ENCODE data around the gene HDAC1. TPM values are rescaled to one million over a fixed set of nuclear protein-coding genes. Genes with fewer than 3 reads are reported as not detected.

The HDAC1 gene
- total RNA-seq, 1 donor from 2014 or later, result 32.3 TPM

GRCh38 chr1:32321712-32322291 is 29.9 kb downstream of the HDAC1 start:
- DNase-seq (ENCODE audit: low spot score), result no peak

GRCh38 chr1:32327204-32327603 is 35.3 kb downstream of the HDAC1 start:
- DNase-seq (ENCODE audit: low spot score), result no peak

GRCh38 chr1:32329931-32330466 is 38.1 kb downstream of the HDAC1 start:
- no peak for DNase-seq (ENCODE audit: low spot score)

- DNase-seq (ENCODE audit: low spot score), result no peak
Observed at GRCh38 chr1:32330558-32331151, 38.8 kb downstream of the HDAC1 start.

- DNase-seq (ENCODE audit: low spot score), result no peak
Observed at GRCh38 chr1:32331549-32331948, 39.7 kb downstream of the HDAC1 start.

DNA sequence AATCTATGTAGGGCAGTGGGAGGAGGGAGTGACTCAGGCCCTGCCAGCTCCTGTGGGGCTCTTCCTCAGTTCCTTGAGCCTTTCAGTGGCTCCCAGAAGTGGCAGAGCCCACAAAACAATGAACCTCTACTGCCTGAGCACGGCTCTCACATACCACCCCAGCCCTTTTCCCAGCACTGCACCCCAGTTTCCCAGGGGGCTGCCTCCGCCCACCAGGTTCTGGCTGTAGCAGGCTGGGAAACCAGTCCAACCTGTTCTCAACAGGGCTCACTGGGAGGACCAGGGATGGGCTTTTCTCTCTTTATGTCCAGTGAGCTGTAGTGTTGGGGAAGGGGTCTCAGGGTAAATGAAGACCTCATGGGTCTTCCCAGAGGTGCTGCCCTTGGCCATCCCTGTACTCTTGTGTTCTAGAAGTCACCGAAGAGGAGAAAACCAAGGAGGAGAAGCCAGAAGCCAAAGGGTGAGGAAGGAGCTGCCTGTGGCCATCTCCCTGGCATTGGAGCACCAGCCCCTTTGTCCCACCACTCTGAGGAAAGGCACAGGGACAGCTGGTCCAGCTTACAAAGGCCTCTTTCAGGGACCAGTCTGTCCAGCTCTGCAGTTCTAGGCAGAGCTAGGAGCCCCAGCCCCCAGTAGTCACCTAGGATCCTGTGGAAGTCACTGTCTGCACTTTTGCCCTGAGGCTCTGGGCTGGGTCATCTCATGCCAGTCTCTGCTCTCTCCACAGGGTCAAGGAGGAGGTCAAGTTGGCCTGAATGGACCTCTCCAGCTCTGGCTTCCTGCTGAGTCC is 40.6 kb downstream of the HDAC1 start:
- no peak for DNase-seq (ENCODE audit: low spot score)

DNA sequence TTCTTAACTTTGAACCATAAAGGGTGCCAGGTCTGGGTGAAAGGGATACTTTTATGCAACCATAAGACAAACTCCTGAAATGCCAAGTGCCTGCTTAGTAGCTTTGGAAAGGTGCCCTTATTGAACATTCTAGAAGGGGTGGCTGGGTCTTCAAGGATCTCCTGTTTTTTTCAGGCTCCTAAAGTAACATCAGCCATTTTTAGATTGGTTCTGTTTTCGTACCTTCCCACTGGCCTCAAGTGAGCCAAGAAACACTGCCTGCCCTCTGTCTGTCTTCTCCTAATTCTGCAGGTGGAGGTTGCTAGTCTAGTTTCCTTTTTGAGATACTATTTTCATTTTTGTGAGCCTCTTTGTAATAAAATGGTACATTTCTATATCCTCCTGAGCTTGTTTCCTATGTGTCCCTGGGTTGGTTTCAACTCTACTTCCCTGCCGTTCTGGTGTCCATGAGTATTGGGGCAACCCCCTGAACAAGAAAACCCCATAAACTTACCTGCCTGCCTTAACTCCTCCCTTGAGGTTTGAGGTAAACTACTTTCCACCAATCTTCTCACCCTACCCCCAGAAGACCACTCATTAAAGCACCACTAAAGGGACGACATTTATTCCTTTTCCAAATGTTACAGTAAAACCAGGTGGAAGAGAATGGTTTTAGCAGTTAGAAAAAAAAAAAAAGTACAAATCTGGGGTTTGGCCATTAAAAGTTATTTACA is 41.5 kb downstream of the HDAC1 start:
- no peak for DNase-seq (ENCODE audit: low spot score)

GRCh38 chr1:32334274-32334861 is 42.5 kb downstream of the HDAC1 start:
- DNase-seq (ENCODE audit: low spot score), result no peak

- no peak for DNase-seq (ENCODE audit: low spot score)
Observed at GRCh38 chr1:32334864-32335534, 43.1 kb downstream of the HDAC1 start.

DNA sequence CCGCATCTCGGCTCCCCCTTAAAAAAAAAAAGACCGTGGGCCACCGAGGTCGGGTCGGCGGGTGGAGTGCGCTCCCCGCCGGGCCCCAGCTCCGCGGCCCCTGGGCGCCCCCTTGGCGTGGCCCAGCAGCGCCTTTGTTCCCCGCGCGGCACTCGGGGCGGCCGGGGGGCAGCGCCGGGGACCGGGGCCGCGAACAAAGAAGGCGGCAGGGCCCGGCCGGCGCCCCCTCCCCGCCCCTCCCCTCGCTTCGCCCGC is 43.6 kb downstream of the HDAC1 start:
- DNase-seq (ENCODE audit: low spot score), result no peak

DNA sequence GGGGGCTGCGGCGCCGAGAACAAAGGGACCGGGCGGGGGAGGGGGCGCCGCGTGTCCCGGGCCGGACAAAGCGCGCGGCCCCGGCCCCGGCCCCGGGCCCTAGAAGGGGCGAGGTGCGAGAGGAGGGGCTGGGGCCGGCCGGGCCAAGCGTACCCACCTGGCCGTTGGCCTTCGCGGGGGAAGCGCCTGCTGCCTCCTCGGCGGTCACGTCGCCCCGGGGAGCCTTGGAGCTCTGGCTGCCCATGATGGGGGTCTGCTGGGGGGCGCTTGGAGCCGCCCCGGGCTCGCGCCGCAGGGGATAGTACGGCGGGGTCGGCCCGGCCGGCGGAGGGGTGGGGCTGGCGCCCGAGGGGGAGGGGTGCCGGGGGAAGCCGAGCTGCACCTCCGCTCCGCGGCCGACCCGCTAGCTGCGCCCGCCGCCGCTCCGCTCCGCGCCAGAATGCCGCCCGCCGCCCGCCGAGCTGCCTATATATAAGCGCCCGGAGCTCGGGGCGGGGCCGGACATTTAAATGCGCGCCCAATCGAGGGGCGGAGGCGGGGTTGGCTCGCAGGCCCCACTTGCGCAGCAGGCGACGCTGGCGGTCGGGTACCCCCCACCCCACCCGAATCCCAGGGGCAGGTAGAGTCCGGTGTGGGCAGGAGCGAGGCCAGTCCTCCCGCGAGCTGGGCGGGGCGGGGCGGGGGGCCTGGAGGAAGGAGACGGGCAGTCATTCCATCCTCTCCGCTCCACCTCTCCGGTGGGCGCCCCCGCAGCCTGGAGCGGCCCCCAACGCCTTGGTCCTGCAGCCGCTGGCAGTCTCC is 44.1 kb downstream of the HDAC1 start, which contains the start of gene MARCKSL1:
Gene MARCKSL1, minus strand, starts transcription at position 444 of the 801 bp plus-strand sequence. Its CDS starts 200 bp downstream, at position 244.
- peak; percentile 94 for DNase-seq (ENCODE audit: low spot score)

DNA sequence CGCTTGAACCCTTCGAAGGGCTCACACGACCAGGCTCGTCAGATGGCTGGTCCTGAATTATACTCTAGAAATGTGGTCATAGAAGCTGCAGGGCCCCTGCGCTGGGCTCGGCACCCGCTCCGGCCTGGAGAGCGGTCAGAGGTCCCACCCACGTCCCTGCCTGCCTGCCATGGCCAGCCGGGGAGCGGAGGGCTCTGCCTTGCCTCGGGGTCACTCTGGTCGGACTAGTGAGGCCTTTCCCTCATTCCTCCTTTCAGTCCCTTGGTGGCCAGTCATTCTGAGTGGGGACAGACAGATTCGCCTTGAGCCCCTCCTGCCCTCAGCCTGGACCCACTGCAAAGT is 44.7 kb downstream of the HDAC1 start:
- DNase-seq (ENCODE audit: low spot score), result no peak

DNA sequence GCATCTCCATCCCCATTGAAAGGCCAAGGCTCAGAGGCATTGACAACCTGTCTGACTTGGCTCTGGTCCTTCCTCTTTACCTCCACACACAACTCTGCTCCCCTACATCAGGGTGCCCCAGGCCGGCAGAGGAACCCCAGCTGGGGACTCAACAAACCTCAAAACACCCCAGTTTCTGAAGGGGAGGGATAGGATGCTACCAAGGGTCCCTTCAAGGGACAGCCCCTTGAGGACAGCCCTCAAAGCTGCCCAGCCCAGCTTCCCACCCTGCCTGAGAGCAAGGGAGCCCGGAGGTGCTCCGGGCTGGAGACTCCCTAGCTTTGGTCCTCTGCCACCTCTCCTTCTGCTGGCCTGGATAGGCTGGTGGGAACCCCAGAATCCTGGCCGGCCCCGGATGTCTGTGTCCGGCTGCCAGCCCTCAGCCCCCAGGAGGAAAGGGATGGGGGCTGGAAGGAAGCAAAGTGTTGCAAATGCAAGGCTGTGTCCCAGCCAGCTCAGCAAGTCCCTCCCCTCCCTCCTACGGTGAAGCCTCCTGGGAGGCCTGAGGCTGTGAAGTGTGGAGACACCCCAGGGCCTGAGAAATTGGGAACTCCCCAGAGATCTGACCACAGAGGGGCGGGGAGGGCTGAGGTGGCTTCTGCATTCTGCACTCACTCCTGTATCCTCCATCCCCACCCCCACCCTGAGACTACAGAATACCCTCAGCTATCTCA is 45.2 kb downstream of the HDAC1 start:
- no peak for DNase-seq (ENCODE audit: low spot score)

DNA sequence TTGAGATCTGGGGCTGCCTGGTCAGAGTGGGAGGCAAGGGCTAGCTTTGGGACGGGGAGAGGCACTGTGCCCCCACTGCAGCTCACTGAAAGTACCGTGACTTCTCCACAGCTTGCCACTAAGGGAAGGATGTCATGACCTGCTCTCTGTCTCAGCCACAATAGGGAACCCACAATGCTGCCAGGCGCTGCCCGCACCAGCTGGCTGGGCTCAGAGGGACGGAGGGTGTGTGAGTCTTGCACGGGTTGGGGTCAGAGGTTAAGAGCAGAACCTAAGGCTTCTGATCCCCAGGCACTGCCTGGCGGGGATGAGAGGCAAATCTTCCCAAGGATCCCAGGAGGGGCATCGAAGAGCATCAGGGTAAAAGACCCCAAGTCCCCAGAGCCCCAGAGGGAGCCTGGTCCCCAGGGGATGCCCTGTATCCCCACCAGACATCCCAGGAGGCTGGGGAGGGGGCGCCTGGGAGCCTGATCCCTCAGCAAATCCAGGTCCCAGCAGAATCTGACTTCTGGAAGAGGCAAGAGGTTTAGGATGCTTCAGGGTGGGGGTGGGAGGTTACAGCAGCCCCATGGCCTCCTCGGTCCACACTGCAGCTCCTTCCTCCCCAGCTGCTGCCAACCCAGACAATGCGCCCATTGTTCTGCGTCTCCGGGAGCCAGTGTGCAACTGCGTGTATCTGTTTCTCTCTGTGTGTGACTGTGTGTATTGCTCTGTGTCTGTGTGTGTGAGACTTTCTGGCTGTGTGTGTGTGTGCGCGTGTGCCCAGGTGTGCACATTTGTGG is 46.2 kb downstream of the HDAC1 start:
- no peak for DNase-seq (ENCODE audit: low spot score)

DNA sequence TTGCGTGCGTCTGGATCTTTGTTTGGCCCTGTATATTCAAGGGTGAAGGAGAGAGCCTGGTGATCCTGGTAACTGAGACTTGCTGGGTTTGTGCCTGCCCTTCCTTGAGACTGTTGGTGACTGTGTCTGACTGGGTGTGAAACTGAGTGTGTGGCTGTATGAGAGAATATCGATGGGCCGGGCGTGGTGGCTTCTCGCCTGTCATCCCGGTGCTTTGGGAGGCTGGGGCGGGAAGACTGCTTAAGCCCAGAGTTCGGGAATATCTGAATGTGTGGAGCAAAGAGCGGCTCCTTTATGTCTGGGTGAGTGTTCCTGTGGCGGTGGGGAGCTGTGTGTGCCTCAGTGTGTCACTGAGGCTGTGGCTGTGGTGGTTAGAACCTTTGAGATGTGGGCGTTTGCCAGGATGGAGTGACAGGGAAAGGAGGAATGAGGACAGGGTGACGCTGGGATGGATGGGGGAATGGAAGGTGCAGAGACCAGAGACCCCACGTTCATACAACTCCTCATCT is 46.8 kb downstream of the HDAC1 start:
- DNase-seq (ENCODE audit: low spot score), result no peak

DNA sequence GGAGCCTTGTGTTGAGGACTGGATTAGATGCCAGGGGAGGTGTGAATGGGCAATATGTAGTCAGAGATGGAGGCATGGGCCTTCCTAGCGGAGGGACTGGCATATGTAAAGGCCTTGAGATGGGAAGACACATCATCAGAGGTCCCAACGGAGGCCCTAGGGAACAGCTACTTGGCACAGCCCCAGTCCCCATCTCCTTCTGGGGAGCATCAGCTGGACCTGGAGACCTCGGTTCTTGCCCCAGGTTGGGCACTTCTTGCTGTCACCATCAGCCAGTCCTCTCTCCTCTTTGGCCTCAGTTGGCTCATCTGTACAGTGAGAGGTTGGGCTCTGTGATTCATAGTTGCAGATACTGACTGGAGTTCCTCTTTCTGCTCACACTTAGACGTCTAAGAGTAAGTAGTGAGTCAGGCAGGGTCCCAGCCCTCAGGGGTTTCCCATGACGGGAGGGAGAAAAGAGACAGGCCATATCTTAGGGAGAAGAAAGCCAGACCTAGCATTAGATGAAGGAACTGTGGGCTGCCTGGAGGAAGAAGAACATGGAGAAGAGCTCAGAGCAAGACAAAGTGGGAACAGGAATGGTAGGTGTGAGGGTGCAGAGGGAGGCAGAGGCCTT is 47.6 kb downstream of the HDAC1 start:
- no peak for DNase-seq (ENCODE audit: low spot score)

DNA sequence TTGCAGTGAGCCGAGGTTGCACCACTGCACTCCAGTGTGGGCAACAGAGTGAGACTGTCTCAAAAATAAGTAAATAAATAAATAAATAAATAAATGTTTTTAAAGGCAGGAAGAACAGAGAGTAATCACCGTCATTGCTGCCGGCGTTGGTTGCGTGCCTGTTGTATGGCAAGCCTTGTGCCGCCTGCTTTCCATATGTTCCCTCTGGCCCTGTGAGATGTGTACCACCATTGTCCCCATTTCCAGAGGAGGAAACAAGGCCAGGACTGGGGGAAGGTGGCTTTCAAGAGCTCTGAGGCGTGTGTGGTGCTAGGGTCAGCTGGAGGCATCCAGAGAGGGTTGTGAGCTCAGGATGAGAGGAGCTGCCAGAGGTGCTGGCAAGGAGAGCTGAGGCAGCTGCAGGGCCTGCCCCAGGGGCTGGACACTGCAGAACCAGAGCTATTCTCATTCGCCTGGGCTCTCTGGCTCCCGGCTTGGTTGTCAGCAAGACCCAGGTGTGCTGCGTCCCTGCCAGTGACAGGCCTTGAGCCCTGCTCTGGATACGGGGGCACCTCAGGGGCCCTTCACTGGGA is 49.4 kb downstream of the HDAC1 start:
- DNase-seq (ENCODE audit: low spot score), result no peak

GRCh38 chr1:32341971-32342370 is 50.1 kb downstream of the HDAC1 start:
- no peak for DNase-seq (ENCODE audit: low spot score)
